HEK293 (cell line): ENCODE results near the gene BDNF.

Experiments
- CTCF ChIA-PET: fragments of 350-600 bp; formaldehyde crosslinking; extraction: SDS; loops from one replicate; lab custom pipeline; 2021; ENCODE audit warnings: antibody characterized with exemption; lab: Yijun Ruan, JAX
- POLR2A ChIA-PET: fragments of 300-600 bp; formaldehyde crosslinking; extraction: SDS; loops from one replicate; lab custom pipeline; 2020; ENCODE audit warnings: antibody characterized with exemption, inconsistent platforms; lab: Yijun Ruan, JAX
- H3K27ac ChIP-seq: fragments of 200-500 bp; sonication (Bioruptor generic); 2 replicates; pipeline ENCODE4 v1.5.1; 2014; ENCODE audit warnings: low read depth, low read length, control low read depth, inconsistent platforms; ENCODE audit errors: extremely low read depth
- H3K36me3 ChIP-seq, 2 experiments: fragments of 200-500 bp in 1 of 2; sonication (Bioruptor generic) in 1 of 2; 1 replicate in 1 of 2; 2 replicates in 1 of 2; pipeline ENCODE4 v1.5.1; 2014 to 2017; ENCODE audit warnings: inconsistent platforms in 2 of 2, low read length in 2 of 2; ENCODE audit not compliant: control insufficient read depth in 2 of 2, insufficient read depth in 1 of 2
- H3K4me1 ChIP-seq: fragments of 200-500 bp; sonication (Bioruptor generic); 2 replicates; pipeline ENCODE4 v1.5.1; 2014; ENCODE audit warnings: mild to moderate bottlenecking, low read length, inconsistent platforms; ENCODE audit not compliant: control insufficient read depth, insufficient read depth
- H3K4me3 ChIP-seq: 2 replicates; pipeline ENCODE4 v1.5.1; 2011; ENCODE audit warnings: low read depth, mild to moderate bottlenecking, control low read depth, low read length, moderate library complexity
- H3K9me3 ChIP-seq: fragments of 200-500 bp; sonication (Bioruptor generic); 2 replicates; pipeline ENCODE4 v1.5.1; 2014; ENCODE audit warnings: low read depth, low read length, inconsistent platforms; ENCODE audit not compliant: control insufficient read depth, insufficient read depth
- PRDM10 ChIP-seq: fragments of 450-650 bp; formaldehyde crosslinking; IDR thresholded peaks from 2 replicates; pipeline ENCODE4 v1.5.1; 2016; ENCODE audit warnings: missing biosample characterization, missing genetic modification characterization
- PRDM4 ChIP-seq: fragments of 450-650 bp; formaldehyde crosslinking; IDR thresholded peaks from 2 replicates; pipeline ENCODE4 v1.5.1; 2017; ENCODE audit warnings: missing biosample characterization, missing genetic modification characterization
- ZBTB17 ChIP-seq: fragments of 450-650 bp; formaldehyde crosslinking; IDR thresholded peaks from 2 replicates; pipeline ENCODE4 v1.5.1; 2016; ENCODE audit warnings: missing biosample characterization, missing genetic modification characterization
- ZNF133 ChIP-seq: fragments of 450-650 bp; formaldehyde crosslinking; IDR thresholded peaks from 2 replicates; pipeline ENCODE4 v1.5.1; 2016; ENCODE audit warnings: missing biosample characterization, missing genetic modification characterization
- ZNF223 ChIP-seq: fragments of 450-650 bp; formaldehyde crosslinking; IDR thresholded peaks from 2 replicates; pipeline ENCODE4 v1.5.1; 2016; ENCODE audit warnings: missing biosample characterization, missing genetic modification characterization
- ZNF292 ChIP-seq: fragments of 450-650 bp; formaldehyde crosslinking; IDR thresholded peaks from 2 replicates; pipeline ENCODE4 v1.5.1; 2016; ENCODE audit warnings: low read depth, missing biosample characterization, missing genetic modification characterization, borderline replicate concordance
- ZNF302 ChIP-seq: fragments of 450-650 bp; formaldehyde crosslinking; IDR thresholded peaks from 2 replicates; pipeline ENCODE4 v1.5.1; 2016; ENCODE audit warnings: missing biosample characterization, missing genetic modification characterization, low read depth
- ZNF311 ChIP-seq: fragments of 450-650 bp; formaldehyde crosslinking; IDR thresholded peaks from 2 replicates; pipeline ENCODE4 v1.5.1; 2017; ENCODE audit warnings: missing biosample characterization, missing genetic modification characterization, borderline replicate concordance
- ZNF473 ChIP-seq: fragments of 450-650 bp; formaldehyde crosslinking; IDR thresholded peaks from 2 replicates; pipeline ENCODE4 v1.5.1; 2017; ENCODE audit warnings: missing biosample characterization, missing genetic modification characterization
- ZNF555 ChIP-seq: fragments of 450-650 bp; formaldehyde crosslinking; conservative IDR thresholded peaks from 2 replicates; pipeline ENCODE4 v1.5.1; 2017; ENCODE audit warnings: missing biosample characterization, mild to moderate bottlenecking, missing genetic modification characterization, inconsistent platforms
- ZNF560 ChIP-seq: fragments of 450-650 bp; formaldehyde crosslinking; IDR thresholded peaks from 2 replicates; pipeline ENCODE4 v1.5.1; 2017; ENCODE audit warnings: missing biosample characterization, missing genetic modification characterization, borderline replicate concordance
- ZNF571 ChIP-seq: fragments of 450-650 bp; formaldehyde crosslinking; IDR thresholded peaks from 2 replicates; pipeline ENCODE4 v1.5.0; 2017; ENCODE audit warnings: missing biosample characterization, missing genetic modification characterization
- ZNF626 ChIP-seq: fragments of 450-650 bp; sonication (Bioruptor Pico); formaldehyde crosslinking; IDR thresholded peaks from 2 replicates; pipeline ENCODE4 v1.5.1; 2018; ENCODE audit warnings: missing biosample characterization, missing genetic modification characterization, inconsistent platforms
- ZNF692 ChIP-seq: fragments of 450-650 bp; formaldehyde crosslinking; IDR thresholded peaks from 2 replicates; pipeline ENCODE4 v1.5.1; 2016; ENCODE audit warnings: missing biosample characterization, missing genetic modification characterization
- ZNF76 ChIP-seq: fragments of 450-650 bp; formaldehyde crosslinking; IDR thresholded peaks from 2 replicates; pipeline ENCODE4; 2016; ENCODE audit warnings: low read depth, missing biosample characterization, missing genetic modification characterization, borderline replicate concordance
- ZSCAN18 ChIP-seq: fragments of 450-650 bp; formaldehyde crosslinking; IDR thresholded peaks from 2 replicates; pipeline ENCODE4 v1.5.1; 2016; ENCODE audit warnings: missing biosample characterization, missing genetic modification characterization

BDNF gene

GRCh38 chr11:27650988-27651387 lies 49.3 kb downstream of the BDNF start (continued):
- TF ChIP-seq PRDM10 (tag by site-specific recombination) (no peak), ZNF473 (tag by site-specific recombination) (no peak)

GRCh38 chr11:27649800-27650199 lies 50.5 kb downstream of the BDNF start:
- ChIA-PET CTCF (no interaction called here), POLR2A (no interaction called here)
- Histone ChIP-seq H3K4me3 (no peak overlapping the region), H3K9me3 (no peaks in the 10 kb centered on the region), H3K27ac (no peak overlapping the region), H3K4me1 (no peaks in the 10 kb centered on the region), H3K36me3 (no peaks in the 10 kb centered on the region)
- no peak for TF ChIP-seq ZBTB17 (tag by site-specific recombination)
- no peak for TF ChIP-seq ZNF292 (tag by site-specific recombination)
- TF ChIP-seq ZNF223: no peak
- TF ChIP-seq ZNF626: no peak
- TF ChIP-seq ZNF560 (tag by site-specific recombination): no peak
- no peak for TF ChIP-seq ZNF311 (tag by site-specific recombination)
- no peak for TF ChIP-seq ZNF302 (tag by site-specific recombination)
- no peak for TF ChIP-seq PRDM4 (tag by site-specific recombination)
- TF ChIP-seq ZNF76 (tag by site-specific recombination): no peak
- TF ChIP-seq ZNF133 (tag by site-specific recombination): no peak
- no peak for TF ChIP-seq ZNF571
- no peak for TF ChIP-seq ZNF692
- TF ChIP-seq ZSCAN18 (tag by site-specific recombination): no peak
- TF ChIP-seq ZNF555 (tag by site-specific recombination): no peak
